BJ (cell line): ENCODE results near the gene TBC1D9. TPM values are rescaled to one million over a fixed set of nuclear protein-coding genes. Genes with fewer than 3 reads are reported as not detected.

Experiments
- CTCF ChIA-PET: fragments of 350-600 bp; formaldehyde crosslinking; extraction: SDS; loops from one replicate; lab custom pipeline; 2021; ENCODE audit warnings: antibody characterized with exemption, inconsistent platforms; lab: Yijun Ruan, JAX
- POLR2A ChIA-PET: fragments of 300-600 bp; sonication (Branson Sonifier 250); formaldehyde crosslinking; extraction: SDS; loops from one replicate; lab custom pipeline; 2021; ENCODE audit warnings: antibody characterized with exemption; lab: Charles Lee
- DNase-seq: peaks from one replicate; pipeline ENCODE4 v3.0.0-alpha.2; 2011; ENCODE audit warnings: low read depth
- H3K27me3 ChIP-seq: 2 replicates; pipeline ENCODE4 v1.6.0; 2011; ENCODE audit warnings: low read length; ENCODE audit not compliant: control insufficient read depth, insufficient read depth
- H3K36me3 ChIP-seq: 2 replicates; pipeline ENCODE4 v1.5.1; 2011; ENCODE audit warnings: low read length; ENCODE audit not compliant: control insufficient read depth, insufficient read depth
- H3K4me3 ChIP-seq: 2 replicates; pipeline ENCODE4 v1.5.1; 2011; ENCODE audit warnings: low read depth, mild to moderate bottlenecking, control low read depth, low read length
- CTCF ChIP-seq: IDR thresholded peaks from 2 replicates; pipeline ENCODE4 v1.5.1; 2011; ENCODE audit warnings: low read depth, mild to moderate bottlenecking, control low read depth, inconsistent platforms, low read length, moderate library complexity; ENCODE audit not compliant: insufficient read depth
- polyA plus RNA-seq: library from polyadenylated mRNA; depleted of rRNA; stranded (reverse); fragments of >200 nt; gene quantifications from 2 replicates; pipeline ENCODE4 v1.2.3, GENCODE V29; 2011

The TBC1D9 gene
- polyA plus RNA-seq, 1 experiment = 12.0 TPM

- Histone ChIP-seq H3K36me3 (peaks cover 6% of the 10 kb centered on the region), H3K4me3 (no peak overlapping the region), H3K27me3 (no peaks in the 10 kb centered on the region)
- ChIA-PET CTCF (no interaction called here), POLR2A (no interaction called here)
- no peak for DNase-seq
- TF ChIP-seq CTCF = no peak
These were observed 111.6 kb downstream of the TBC1D9 start for GRCh38 chr4:140644470-140645185.

GRCh38 chr4:140643571-140644055 lies 112.6 kb downstream of the TBC1D9 start:
- Histone ChIP-seq H3K4me3 (no peak overlapping the region), H3K27me3 (no peaks in the 10 kb centered on the region), H3K36me3 (peaks cover 6% of the 10 kb centered on the region)
- DNase-seq = no peak
- CTCF ChIA-PET = interaction anchor here (2.1 kb wide), 1 partner anchor 208 kb away, joined by 4 read pairs; no protein-coding TSS in a partner anchor
- TF ChIP-seq CTCF = no peak
- POLR2A ChIA-PET = no interaction called here

GRCh38 chr4:140642674-140643437 lies 113.3 kb downstream of the TBC1D9 start:
- ChIA-PET POLR2A (no interaction called here), CTCF (interaction anchor here (0.6 to 2.1 kb wide), 3 partner anchors 16 to 472 kb away, joined by 3 to 4 read pairs (median 4); no protein-coding TSS in a partner anchor)
- H3K36me3 ChIP-seq = peaks cover 6% of the 10 kb centered on the region
- DNase-seq = no peak
- H3K4me3 ChIP-seq = no peak overlapping the region
- no peak for TF ChIP-seq CTCF
- no peaks in the 10 kb centered on the region for H3K27me3 ChIP-seq

GRCh38 chr4:140641789-140642439 lies 114.3 kb downstream of the TBC1D9 start:
- no peak for TF ChIP-seq CTCF
- Histone ChIP-seq H3K4me3 (no peak overlapping the region), H3K27me3 (no peaks in the 10 kb centered on the region), H3K36me3 (peaks cover 7% of the 10 kb centered on the region)
- DNase-seq = no peak
- ChIA-PET POLR2A (no interaction called here), CTCF (interaction anchor here (1.4 to 2.1 kb wide), 2 partner anchors 15 to 209 kb away, joined by 4 read pairs; no protein-coding TSS in a partner anchor)
